AG09309 (cell line): ENCODE data around the gene ZNF280B.

ENCODE experiments used
- DNase-seq: peaks from one replicate; pipeline ENCODE4 v3.0.0-alpha.2; 2010; ENCODE audit warnings: low read depth
- H3K4me3 ChIP-seq: 2 replicates; pipeline ENCODE4 v1.5.1; 2011; ENCODE audit warnings: mild to moderate bottlenecking, low read depth, low read length, moderate library complexity; ENCODE audit not compliant: control insufficient read depth
- CTCF ChIP-seq: IDR thresholded peaks from 2 replicates; pipeline ENCODE4 v1.5.1; 2011; ENCODE audit warnings: mild to moderate bottlenecking, low read depth, low read length, inconsistent platforms; ENCODE audit not compliant: insufficient read depth, control insufficient read depth; ENCODE audit errors: missing control alignments

Gene ZNF280B

GRCh38 chr22:22547692-22548300 is 39.3 kb upstream of the ZNF280B start:
- H3K4me3 ChIP-seq: no peak overlapping the region
- DNase-seq: no peak
- TF ChIP-seq CTCF: no peak

GRCh38 chr22:22547226-22547625 is 38.7 kb upstream of the ZNF280B start:
- TF ChIP-seq CTCF: no peak
- no peak for DNase-seq
- no peak overlapping the region for H3K4me3 ChIP-seq

- H3K4me3 ChIP-seq: no peak overlapping the region
- no peak for TF ChIP-seq CTCF
- DNase-seq: no peak
Measured at GRCh38 chr22:22546490-22546889, 37.9 kb upstream of the ZNF280B start.

- DNase-seq: no peak
- no peak overlapping the region for H3K4me3 ChIP-seq
- TF ChIP-seq CTCF: no peak
Measured at GRCh38 chr22:22545084-22545483, 36.5 kb upstream of the ZNF280B start.

- TF ChIP-seq CTCF: no peak
- no peak overlapping the region for H3K4me3 ChIP-seq
- no peak for DNase-seq
Measured at GRCh38 chr22:22538226-22538989, 29.9 kb upstream of the ZNF280B start.

- DNase-seq: no peak
- H3K4me3 ChIP-seq: no peak overlapping the region
- no peak for TF ChIP-seq CTCF
Measured at GRCh38 chr22:22536916-22537315, 28.4 kb upstream of the ZNF280B start.
